ENCODE results near the gene SRRM3.
A peak's percentile ranks its signal among the peaks of the same experiment; 100 is the strongest.
"Not testable (repeated sequence)": the region's sequence is repeated elsewhere in the genome, so short reads cannot be mapped to it uniquely, and the experiment has no call there.

Gene SRRM3, protein sequence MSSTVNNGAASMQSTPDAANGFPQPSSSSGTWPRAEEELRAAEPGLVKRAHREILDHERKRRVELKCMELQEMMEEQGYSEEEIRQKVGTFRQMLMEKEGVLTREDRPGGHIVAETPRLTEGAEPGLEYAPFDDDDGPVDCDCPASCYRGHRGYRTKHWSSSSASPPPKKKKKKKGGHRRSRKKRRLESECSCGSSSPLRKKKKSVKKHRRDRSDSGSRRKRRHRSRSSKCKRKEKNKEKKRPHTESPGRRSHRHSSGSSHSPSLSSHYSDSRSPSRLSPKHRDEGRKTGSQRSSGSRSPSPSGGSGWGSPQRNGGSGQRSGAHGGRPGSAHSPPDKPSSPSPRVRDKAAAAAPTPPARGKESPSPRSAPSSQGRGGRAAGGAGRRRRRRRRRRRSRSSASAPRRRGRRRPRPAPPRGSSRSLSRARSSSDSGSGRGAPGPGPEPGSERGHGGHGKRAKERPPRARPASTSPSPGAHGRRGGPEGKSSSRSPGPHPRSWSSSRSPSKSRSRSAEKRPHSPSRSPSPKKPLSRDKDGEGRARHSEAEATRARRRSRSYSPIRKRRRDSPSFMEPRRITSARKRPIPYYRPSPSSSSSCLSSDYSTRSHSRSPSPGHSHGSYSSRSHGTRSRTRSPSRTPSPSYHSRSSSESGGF

DNA sequence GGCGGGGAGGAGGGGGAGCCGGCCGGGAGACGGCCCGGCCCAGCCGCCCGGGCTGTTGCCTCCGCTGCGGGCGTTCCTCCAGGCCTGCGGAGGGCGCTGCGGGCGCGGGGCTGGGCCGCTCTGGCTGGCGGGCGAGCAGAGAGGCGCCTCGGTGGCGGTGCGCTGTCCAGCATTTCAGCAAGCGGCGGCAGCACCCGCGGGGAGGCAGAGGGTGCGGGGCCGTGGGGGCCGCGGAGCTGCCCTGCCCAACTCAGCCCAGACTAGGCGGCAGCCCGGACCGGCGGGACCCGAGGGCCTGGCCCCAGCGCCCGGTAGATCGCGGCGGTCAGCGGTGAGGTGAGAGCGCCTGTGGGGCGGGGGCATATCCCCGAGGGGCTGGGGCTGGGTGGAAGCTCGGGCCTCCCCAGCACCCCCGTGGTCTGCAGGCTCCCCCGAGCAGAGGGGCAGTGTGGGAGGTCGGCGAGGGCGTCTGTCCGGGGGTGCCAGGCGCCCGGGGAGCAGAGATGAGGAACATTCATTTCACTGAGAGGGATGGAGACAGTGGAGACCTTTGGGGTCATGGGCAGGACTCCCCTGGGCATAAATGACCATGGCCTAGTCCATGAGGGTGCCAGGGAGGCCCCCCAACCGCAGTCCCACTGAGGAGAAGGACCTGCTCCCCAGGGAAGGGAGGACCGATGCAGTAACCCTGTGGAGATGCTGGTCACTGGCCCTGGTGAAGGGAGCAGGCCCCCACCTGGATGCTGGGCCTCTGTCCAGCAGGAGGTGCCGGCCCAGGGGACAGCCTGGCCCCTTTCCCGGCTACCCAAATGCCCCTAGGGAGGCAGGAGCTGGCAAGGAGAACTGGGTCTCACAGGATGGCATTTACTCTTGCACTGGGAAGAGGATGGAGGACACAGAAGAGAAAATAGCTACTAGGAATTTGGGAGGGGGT is at the start of gene SRRM3:
SRRM3 (plus strand) TSS at position 165 of the 934 bp plus-strand sequence. CDS start 33,171 bp downstream, outside the sequence.
- DNase-seq, result peak; percentile 86

DNA sequence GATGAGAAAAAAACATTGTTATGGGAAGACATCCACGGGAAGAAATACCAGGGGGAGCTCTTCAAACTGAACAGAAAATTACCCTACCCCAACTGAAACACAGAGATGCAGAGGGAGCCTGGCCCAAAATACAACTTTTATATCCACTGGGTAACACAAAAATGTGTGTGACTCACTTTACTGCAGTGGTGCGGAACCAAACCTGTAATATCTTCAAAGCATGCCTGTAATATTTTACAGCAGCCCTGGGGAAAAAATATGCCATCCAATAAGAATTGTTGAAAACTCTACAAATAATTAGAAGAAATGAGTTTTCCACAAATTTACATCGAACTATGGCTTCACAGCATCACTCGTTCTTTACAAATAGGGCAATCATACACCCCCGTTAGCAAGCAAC is 49.8 kb upstream of the SRRM3 start:
- no peak for DNase-seq

DNA sequence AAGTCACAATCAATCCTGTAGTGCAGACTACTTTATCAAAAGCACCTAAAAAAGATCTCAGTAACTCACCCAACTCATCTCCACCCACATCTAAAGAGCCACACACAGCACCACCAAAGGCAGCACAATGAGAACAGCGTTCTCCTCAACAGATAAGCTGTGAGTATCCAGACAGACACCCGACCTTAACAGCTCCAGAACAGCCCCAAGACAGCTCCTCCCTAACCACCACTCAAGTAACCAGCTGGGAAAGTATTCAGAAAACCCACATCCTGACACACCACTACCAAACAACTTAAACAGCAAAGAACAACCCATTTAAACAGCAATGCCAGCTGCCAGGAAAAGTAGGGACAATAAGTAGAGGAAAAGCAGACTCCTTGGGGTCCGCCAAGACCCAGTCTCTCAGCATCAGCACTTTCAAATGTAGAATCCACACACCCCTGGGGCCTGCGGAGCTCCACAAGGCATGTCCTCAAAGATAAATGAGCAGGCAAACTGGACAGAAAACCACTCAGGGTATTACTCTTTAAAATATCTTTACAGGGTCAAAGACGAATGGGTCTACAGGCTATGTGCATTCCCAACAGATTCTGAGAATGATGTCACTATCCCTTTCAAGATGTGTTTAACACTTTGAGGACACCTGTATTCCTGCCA is 48.0 kb upstream of the SRRM3 start:
- DNase-seq, result peak; percentile 11

DNA sequence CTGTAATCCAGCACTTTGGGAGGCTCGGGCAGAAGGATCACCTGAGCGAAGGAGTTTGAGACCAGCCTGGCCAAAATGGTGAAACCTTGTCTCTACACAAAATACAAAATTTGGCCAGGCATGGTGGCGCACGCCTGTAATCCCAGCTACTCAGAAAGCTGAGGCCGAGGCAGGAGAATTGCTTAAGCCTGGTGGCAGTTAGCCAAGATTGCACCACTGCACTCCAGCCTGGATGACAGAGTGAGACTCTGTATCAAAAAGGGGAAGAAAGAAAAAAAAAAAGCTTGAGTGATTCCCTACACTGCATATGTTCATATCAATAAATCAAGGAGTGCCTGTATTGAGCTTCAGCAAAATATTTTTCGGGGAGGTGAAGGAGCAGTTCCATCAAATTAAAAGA is 45.8 kb upstream of the SRRM3 start:
- DNase-seq, result no peak

DNA sequence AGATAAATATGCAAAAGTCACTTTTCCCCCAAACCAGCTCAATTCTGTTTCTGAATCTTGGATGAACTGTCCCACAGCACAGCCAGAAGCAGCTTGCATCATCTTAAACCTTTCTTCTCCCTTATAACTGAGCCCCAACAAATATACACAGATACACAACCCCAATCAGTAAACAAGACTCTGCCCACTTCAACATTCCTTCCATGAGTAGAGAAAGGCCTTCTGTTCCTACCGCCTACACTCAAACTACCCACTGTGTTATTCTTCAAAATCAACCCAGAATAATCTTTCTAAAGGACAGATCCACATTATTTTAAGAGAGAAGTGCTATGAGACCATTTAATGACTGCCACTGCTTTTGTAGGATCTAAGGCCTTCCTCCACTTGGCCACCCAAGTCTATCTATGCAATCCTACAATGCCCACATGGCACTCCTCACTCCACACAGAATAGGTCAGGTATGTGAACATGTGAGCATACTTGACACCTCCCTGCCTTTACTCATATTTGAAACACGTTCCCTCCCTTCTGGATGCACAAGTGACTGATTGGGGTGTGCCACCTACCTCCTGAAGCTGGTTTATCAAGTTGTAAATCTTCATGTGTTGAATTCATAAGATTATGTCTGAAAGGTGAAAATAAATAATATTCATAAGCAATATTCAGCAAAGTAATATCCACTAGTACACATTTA is 44.6 kb upstream of the SRRM3 start:
- not testable (repeated sequence) for DNase-seq

DNA sequence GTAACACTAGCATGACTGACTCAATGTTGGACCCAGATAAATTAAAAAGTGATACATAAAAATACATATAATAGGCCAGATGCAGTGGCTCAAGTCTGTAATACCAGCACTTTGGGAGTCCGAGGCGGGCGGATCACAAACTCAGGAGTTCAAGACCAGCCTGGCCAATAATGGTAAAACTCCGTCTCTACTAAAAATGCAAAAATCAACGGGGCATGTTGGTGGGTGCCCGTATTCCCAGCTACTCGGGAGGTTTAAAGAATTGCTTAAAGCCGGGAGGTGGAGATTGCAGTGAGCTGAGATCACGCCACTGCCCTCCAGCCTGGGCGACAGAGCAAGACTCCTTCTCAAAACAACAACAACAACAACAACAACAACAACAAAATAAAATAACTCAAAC is 43.3 kb upstream of the SRRM3 start:
- DNase-seq, result not testable (repeated sequence)

DNA sequence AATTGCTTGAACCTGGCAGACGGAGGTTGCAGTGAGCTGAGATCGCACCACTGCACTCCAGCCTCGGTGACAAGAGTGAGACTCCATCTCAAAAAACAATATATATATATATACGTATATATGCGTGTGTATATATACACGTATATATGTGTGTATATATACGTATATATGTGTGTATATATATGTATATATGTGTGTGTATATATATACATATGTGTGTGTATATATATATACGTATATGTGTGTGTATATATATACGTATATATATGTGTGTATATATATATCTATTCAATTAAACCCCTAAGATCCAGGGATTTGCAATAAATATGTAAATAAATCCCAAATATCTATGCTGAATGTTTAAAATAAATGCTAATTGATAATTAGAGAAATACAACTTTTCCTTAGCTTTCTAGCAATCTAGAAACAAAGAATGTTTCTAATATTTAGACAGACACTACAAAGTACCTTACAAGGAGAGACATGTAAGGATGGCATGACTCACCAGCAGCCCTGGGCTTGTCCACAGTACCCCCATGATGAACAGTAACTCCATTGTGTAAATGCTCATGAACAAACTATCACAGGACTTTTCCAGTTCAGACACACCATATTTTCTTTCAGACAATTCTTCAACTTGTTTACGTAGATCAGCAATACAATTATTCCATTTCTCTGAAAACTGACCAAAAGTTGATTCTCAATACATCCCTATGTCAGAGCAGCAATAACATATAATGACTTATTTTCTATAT is 39.1 kb upstream of the SRRM3 start:
- DNase-seq, result not testable (repeated sequence)

DNA sequence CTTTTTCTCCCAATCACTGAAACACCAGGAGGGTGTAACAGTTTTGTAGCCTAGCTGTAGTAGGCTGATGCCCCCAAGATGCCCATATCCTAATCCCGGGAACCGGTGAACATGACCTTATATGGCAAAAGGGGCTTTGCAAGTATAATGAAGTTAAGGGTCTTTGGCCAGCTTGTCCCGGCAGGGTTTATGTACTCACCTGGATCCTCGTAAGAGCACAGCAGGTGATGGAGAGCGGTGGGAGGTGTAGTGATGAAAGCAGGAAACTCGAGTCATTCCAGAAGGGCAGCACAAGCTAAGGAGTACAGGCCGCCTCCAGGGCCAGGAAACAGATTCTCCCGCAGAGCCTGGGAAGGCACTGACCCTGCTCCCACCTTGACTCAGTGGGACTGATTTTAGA is 37.9 kb upstream of the SRRM3 start:
- not testable (repeated sequence) for DNase-seq

DNA sequence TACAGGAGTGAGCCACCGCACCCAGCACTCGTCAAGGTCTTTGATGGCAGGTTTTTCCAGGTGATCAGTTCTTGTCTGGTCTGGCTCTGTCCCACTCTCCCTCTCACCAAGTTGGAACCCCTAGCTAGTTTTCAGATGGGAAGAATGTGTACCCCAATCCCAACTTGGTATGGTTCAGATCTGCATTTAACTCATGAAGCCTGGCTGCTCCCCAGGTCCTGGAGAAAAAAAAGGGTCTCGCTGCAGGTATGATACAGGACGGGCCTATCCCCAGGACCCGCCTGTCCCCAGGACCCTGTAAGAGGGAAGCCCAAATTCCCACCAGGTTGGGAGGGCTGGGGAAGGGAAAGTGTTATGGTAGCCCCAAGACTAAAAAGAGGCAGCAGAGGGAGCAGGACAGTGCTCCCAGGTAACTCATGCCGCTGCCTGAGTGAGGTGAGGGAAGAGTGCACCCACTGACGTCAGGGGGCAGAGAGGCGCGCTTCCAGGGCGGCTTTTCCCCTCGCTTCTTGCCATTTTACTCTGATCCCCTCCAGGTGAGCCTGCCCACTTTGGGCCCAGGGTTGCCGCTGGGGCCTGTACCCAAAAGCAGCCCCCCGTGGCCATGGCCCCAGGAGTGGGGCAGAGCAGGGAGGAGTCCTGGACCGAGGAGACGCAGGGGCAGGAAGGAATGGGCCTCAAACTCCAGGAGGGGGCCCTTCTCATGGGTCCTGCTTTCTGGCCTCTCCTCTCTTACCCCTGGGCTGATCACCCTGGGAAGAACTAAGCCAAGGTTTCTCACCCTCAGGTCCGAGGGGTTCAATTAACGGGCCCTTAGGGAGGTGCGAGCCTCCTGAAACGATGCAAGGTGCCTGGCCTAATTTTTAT is 36.4 kb upstream of the SRRM3 start:
- no peak for DNase-seq

DNA sequence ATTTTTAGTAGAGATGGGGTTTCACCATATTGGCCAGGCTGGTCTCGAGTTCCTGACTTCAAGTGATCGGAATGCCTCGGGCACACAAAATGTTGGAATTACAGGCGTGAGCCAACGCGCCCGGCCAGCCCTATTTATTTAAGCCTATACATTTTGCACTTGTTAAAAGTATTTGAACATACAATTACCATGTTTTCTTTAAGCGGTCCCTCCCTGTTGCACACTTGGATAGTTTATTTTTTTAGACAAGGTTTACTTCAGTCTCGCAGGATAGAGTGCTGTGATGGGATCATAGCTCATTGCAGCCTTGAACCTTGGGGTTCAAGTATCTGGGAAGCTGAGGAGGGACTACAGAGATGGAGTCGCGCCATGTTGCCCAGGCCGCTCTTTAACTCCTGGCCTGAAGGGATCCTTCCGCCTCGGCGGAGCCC is 35.7 kb upstream of the SRRM3 start:
- DNase-seq, result no peak

DNA sequence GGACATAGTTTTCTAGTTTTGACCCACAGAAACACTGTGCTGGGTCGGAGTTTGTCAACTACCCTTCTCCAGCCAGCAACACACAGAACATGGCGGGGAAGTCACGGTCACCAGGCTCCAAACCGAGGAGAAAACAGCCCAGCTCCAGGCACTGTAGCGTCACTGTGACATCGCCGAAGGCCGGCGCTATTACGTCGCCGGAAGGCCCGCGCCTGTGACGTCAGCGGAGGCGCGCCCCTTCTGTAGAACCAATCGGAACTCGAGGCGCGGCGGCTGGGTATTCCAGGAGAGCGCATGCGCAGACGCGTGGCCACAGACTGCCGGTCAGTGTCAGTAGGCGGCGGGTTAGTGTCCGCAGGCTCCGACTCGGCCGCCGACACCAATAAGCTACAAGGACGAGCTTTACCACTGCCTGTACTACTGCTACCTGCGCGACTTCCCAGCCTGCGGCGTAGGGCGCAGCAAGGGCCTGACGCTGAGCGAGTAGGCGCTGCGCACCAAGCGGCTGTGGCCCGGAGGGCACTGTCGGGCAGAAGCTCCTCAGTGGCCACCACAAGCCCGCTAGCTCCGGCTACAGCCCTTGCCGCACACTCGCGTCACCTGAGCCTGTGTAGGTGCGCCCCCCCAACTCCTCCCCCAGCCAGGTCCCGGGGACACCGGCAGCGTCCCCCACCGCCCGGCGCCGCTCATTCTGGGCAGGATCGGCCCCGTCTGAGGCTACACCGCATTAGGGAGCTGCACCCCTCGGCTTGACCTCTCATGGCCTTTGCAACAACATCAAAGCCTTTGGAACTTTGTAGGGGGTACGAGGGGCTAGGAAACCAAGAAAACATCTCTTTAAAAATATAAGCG is 35.1 kb upstream of the SRRM3 start:
- DNase-seq, result peak; percentile 90

DNA sequence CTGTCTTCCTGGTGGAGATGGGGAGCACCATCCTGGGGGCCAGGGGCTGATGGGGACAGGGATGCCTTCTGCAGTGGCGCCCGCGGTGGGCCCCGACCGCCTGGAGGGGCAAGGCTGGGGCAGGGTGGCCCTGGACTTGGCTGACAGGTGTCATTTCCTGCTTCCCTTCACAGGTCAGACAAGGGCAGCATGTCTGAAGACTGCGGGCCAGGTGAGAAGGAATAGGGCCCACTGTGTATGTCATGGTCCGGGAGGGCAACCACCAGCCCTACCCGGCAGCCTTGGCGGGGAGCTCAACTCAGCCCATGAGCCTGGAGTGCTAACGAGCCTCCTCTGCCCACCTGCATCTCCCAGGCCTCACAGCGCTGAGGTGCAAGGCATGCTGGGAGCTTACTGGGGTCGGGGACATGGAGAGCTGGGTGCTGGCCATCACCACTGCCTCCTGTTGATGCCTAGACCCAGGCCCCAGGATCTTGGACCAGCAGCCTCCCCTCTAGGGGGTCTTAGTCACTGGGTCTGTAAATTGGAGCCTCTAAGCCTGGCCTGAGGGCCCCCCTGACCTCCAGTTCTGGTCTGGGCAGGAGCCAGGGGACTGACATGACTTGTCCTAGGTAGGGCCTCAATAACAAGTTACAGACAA is 28.0 kb upstream of the SRRM3 start:
- DNase-seq, result no peak

DNA sequence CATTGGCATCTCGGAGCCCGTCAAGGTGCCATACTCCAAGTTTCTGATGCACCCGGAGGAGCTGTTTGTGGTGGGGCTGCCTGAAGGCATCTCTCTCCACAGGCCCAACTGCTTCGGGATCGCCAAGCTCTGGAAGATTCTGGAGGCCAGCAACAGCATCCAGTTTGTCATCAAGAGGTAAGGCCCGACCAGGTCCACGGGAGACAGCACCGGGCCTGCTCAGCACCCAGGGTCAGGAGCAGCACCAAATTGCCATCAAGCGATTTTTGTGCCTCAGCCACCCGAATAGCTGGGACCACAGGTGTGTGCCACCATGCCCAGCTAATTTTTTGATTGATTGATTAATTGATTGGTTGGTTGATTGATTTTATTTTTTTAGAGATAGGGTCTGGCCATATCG is 24.7 kb upstream of the SRRM3 start:
- not testable (repeated sequence) for DNase-seq

DNA sequence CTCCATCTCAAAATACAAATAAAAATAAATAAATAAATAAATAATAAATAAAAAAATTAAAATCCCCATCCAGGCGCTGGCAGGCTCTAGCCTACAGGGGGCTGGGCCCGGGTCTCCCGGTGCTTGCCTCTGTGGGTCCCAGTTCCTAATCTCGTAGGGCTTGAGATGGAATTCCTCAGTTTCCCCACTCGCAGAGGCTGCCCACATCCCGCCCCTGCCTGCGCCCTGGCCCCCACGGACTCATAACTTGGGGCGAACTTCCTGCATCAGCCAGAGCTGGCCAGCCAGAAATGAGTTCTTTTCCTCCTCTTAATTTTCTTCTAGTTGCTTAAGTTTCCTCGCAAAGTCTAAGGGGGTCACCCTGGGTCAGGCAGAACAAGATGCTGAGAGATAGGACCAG is 22.0 kb upstream of the SRRM3 start:
- no peak for DNase-seq

DNA sequence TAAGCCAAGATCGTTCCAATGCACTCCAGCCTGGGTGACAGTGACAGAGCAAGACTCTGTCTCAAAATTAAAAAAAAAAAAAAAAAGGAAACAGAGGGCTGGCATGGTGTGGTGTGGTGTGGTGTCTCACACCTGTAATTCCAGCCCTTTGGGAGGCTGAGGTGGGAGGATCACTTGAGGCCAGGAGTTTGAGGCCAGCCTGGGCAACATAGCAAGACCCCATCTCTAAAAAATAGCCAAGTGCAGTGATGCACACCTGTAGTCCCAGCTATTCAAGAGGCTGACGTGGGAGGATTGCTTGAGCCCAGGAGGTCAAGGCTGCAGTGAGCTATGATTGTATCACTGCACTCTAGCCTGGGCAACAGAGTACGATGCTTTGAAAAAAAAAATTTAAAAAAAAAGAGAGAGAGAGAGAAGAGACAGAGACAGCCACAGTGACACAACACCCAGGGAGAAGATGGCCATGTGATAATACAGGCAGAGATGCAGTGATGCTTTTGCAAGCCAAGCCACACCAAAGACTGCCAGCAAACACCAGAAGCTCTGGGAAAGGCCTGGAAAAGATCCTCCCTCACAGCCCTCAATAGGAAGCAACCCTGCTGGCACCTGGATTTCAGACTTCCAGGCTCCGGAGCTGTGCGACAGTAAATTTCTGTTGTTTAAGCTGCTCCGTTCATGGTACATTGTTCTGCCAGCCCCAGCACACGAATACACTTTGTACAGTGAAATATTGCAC is 19.3 kb upstream of the SRRM3 start:
- DNase-seq, result no peak

DNA sequence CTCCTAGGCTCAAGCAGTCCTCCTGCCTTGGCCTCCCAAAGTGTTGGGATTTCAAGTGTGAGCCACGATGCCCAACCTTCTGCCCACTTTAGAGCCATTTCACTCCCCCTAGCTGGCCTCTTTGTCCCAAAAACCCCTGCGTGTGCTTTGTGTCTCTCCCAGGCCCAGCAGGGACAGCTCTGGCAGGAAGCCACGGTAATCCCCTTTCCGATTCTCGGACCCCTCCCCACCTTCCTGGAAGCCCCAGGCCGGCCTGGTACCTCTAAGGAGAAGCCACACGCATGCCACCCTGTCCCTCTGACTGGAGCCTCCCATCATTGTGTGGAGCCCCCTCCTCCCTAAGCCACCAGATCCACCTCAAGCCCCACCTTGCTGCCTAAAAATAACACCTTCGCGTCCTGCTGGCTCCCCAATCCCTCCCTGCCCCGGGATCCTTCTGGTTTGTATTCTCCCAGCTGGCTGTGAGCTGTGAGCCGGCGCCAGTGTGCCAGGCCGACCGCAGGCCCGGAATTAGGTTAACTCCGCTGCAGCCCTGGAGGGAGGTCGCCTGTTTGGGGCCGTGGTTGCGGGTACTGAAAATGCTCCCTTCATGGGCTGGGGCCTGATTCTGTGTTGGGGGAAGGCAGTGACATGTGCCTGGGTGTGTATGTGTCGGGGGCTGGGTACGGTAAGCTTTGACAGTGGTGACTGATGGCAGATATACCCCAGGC is 16.4 kb upstream of the SRRM3 start:
- DNase-seq, result no peak

DNA sequence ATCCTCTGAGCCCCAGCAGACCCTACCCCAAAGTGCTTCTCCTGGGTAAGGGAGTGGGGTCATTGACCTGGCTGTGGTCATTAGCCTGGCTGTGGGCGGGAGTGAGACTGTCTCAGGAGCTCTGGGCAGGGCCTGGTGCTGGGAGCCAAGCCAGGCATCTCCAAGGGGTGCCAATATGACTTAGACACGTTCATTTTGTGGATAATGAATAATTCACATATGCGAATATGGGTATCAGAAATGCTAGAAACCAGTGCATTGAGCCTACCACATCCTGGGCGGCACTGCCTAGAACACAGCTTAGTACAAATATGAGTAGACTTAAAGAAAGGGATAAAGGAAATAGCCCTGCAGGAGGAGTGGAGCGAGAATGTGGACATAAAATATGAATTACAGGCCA is 14.4 kb upstream of the SRRM3 start:
- DNase-seq, result no peak
